Endothelial cell of umbilical vein (primary cell): ENCODE results near the gene DENND5B.

ENCODE experiments used
- CTCF ChIP-seq, 2 donors: IDR thresholded peaks; 1 replicate in 1 of 2; 2 replicates in 1 of 2; pipeline ENCODE4 v1.5.1; 2011; ENCODE audit warnings: low read length in 2 of 2, mild to moderate bottlenecking in 2 of 2, moderate library complexity in 2 of 2, control low read depth in 1 of 2, inconsistent platforms in 1 of 2, low read depth in 1 of 2; ENCODE audit not compliant: insufficient read depth in 1 of 2; ENCODE audit errors: extremely low read depth in 1 of 2
- FOS ChIP-seq: IDR thresholded peaks from 2 replicates; pipeline ENCODE4 v1.6.1; 2011; ENCODE audit warnings: mild to moderate bottlenecking, low read length, moderate library complexity, borderline replicate concordance; ENCODE audit not compliant: insufficient read depth
- MYC ChIP-seq: IDR thresholded peaks from one replicate; pipeline ENCODE4 v1.6.1; 2011; ENCODE audit warnings: mild to moderate bottlenecking, low read depth, low read length
- POLR2A ChIP-seq: IDR thresholded peaks from 2 replicates; pipeline ENCODE4 v1.6.1; 2012; ENCODE audit warnings: low read depth, mild to moderate bottlenecking, control low read depth, low read length

DNA sequence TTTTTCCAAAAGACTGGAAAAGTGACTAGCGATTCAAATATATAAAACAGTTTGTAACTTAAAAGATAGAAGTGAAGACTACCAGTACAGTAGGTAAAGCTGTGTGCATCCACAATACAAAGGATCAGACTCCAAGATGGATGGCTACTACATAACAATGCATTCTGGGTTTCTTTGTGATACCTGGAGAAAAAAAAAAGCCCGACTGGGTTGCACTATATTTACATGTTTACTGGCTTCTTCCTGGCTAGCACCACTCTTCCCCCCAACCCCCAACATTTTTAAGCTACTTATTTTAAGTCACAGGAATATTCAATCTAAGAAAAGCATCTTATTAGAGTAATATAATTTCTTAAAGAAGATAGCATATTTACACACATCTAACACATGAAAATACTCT is 203.9 kb downstream of the DENND5B start:
- TF ChIP-seq FOS (no peak), CTCF (IDR thresholded peaks at IDR 0.05; ENCODE audit: extremely low read depth in 1 of 2, insufficient read depth in 1 of 2, low read depth in 1 of 2, low read length in 2 of 2) (no peak), POLR2A (no peak), MYC (no peak)
